ENCODE measurements around the gene HMCN1. TPM values are rescaled to one million over a fixed set of nuclear protein-coding genes. Genes with fewer than 3 reads are reported as not detected.
"Not testable (repeated sequence)": the region's sequence is repeated elsewhere in the genome, so short reads cannot be mapped to it uniquely, and the experiment has no call there.

The HMCN1 gene
- total RNA-seq, 1 donor from 2014 or later, result 22.2 TPM

GRCh38 chr1:185774394-185774793, 40.2 kb downstream of the HMCN1 start:
- H3K4me1 Mint-ChIP-seq (ENCODE audit: unreplicated experiment), result no peaks in the 10 kb centered on the region
- no peak overlapping the region for H3K4me3 Mint-ChIP-seq (ENCODE audit: unreplicated experiment)
- no peak for TF ChIP-seq CTCF (IDR thresholded peaks at IDR 0.05; ENCODE audit: unreplicated experiment)
- peaks cover 8% of the 10 kb centered on the region for H3K36me3 Mint-ChIP-seq (ENCODE audit: low read depth, unreplicated experiment)
- no peaks in the 10 kb centered on the region for H3K27me3 Mint-ChIP-seq (ENCODE audit: unreplicated experiment)
- H3K27ac Mint-ChIP-seq (ENCODE audit: unreplicated experiment), result no peak overlapping the region
- no peaks in the 10 kb centered on the region for H3K9me3 Mint-ChIP-seq (ENCODE audit: unreplicated experiment)
- DNase-seq (ENCODE audit: low spot score), result no peak

GRCh38 chr1:185775501-185775900, 41.3 kb downstream of the HMCN1 start:
- Mint-ChIP-seq H3K36me3 (ENCODE audit: low read depth, unreplicated experiment) (peaks cover 8% of the 10 kb centered on the region), H3K4me3 (ENCODE audit: unreplicated experiment) (no peak overlapping the region), H3K4me1 (ENCODE audit: unreplicated experiment) (no peaks in the 10 kb centered on the region), H3K27me3 (ENCODE audit: unreplicated experiment) (no peaks in the 10 kb centered on the region), H3K9me3 (ENCODE audit: unreplicated experiment) (no peaks in the 10 kb centered on the region), H3K27ac (ENCODE audit: unreplicated experiment) (no peak overlapping the region)
- TF ChIP-seq CTCF (IDR thresholded peaks at IDR 0.05; ENCODE audit: unreplicated experiment), result no peak
- DNase-seq (ENCODE audit: low spot score), result no peak

GRCh38 chr1:185776522-185776921, 42.3 kb downstream of the HMCN1 start:
- Mint-ChIP-seq H3K36me3 (ENCODE audit: low read depth, unreplicated experiment) (peaks cover 8% of the 10 kb centered on the region), H3K4me3 (ENCODE audit: unreplicated experiment) (no peak overlapping the region), H3K27me3 (ENCODE audit: unreplicated experiment) (no peaks in the 10 kb centered on the region), H3K4me1 (ENCODE audit: unreplicated experiment) (no peaks in the 10 kb centered on the region), H3K9me3 (ENCODE audit: unreplicated experiment) (no peaks in the 10 kb centered on the region), H3K27ac (ENCODE audit: unreplicated experiment) (no peak overlapping the region)
- DNase-seq (ENCODE audit: low spot score), result no peak
- TF ChIP-seq CTCF (IDR thresholded peaks at IDR 0.05; ENCODE audit: unreplicated experiment), result no peak

GRCh38 chr1:185783860-185784259, 49.7 kb downstream of the HMCN1 start:
- not testable (repeated sequence) for DNase-seq (ENCODE audit: low spot score); H3K4me1 Mint-ChIP-seq (ENCODE audit: unreplicated experiment); H3K4me3 Mint-ChIP-seq (ENCODE audit: unreplicated experiment); H3K27me3 Mint-ChIP-seq (ENCODE audit: unreplicated experiment); H3K9me3 Mint-ChIP-seq (ENCODE audit: unreplicated experiment); H3K36me3 Mint-ChIP-seq (ENCODE audit: low read depth, unreplicated experiment); H3K27ac Mint-ChIP-seq (ENCODE audit: unreplicated experiment)

- Mint-ChIP-seq H3K36me3 (ENCODE audit: low read depth, unreplicated experiment) (peaks cover 10% of the 10 kb centered on the region), H3K4me3 (ENCODE audit: unreplicated experiment) (no peak overlapping the region), H3K27me3 (ENCODE audit: unreplicated experiment) (peaks cover 8% of the 10 kb centered on the region), H3K4me1 (ENCODE audit: unreplicated experiment) (peaks cover 17% of the 10 kb centered on the region), H3K27ac (ENCODE audit: unreplicated experiment) (no peak overlapping the region), H3K9me3 (ENCODE audit: unreplicated experiment) (peaks cover 6% of the 10 kb centered on the region)
- no peak for TF ChIP-seq CTCF (IDR thresholded peaks at IDR 0.05; ENCODE audit: unreplicated experiment)
- DNase-seq (ENCODE audit: low spot score), result no peak
Measured at GRCh38 chr1:185785586-185785985, 51.4 kb downstream of the HMCN1 start.

GRCh38 chr1:185786524-185786923, 52.3 kb downstream of the HMCN1 start:
- Mint-ChIP-seq H3K4me3 (ENCODE audit: unreplicated experiment) (no peak overlapping the region), H3K9me3 (ENCODE audit: unreplicated experiment) (peaks cover 6% of the 10 kb centered on the region), H3K27ac (ENCODE audit: unreplicated experiment) (no peak overlapping the region), H3K4me1 (ENCODE audit: unreplicated experiment) (peaks cover 17% of the 10 kb centered on the region), H3K27me3 (ENCODE audit: unreplicated experiment) (peaks cover 8% of the 10 kb centered on the region), H3K36me3 (ENCODE audit: low read depth, unreplicated experiment) (peaks cover 10% of the 10 kb centered on the region)
- TF ChIP-seq CTCF (IDR thresholded peaks at IDR 0.05; ENCODE audit: unreplicated experiment), result no peak
- no peak for DNase-seq (ENCODE audit: low spot score)

Measured in endothelial cell (in vitro differentiated cells).